HG02840 (cell line): Measurements from ENCODE around the gene TMEM101.
"Not testable (repeated sequence)": the region's sequence is repeated elsewhere in the genome, so short reads cannot be mapped to it uniquely, and the experiment has no call there.

Experiments
- ATAC-seq: cut with Tn5 transposase; IDR thresholded peaks from one replicate; pipeline ENCODE4 v1.9.1; 2021; ENCODE audit warnings: mild to moderate bottlenecking, moderate library complexity, moderate number of reproducible peaks; ENCODE audit not compliant: unreplicated experiment, low FRiP score

TMEM101 gene

GRCh38 chr17:44014437-44015172, at the start of gene TMEM101:
Gene TMEM101 (minus strand): TSS chr17:44014963. CDS start chr17:44014952, 11 bp downstream.
- peak; percentile 67 for ATAC-seq

GRCh38 chr17:44063704-44064639, 49.2 kb upstream of the TMEM101 start:
- no peak for ATAC-seq

- no peak for ATAC-seq
These were observed 48.1 kb upstream of the TMEM101 start for GRCh38 chr17:44062871-44063270.

- ATAC-seq: no peak
These were observed 46.7 kb upstream of the TMEM101 start for GRCh38 chr17:44061446-44061845.

- no peak for ATAC-seq
These were observed 44.5 kb upstream of the TMEM101 start for GRCh38 chr17:44059101-44059892.

- ATAC-seq: no peak
These were observed 38.5 kb upstream of the TMEM101 start for GRCh38 chr17:44053125-44053872.

- no peak for ATAC-seq
These were observed 34.7 kb upstream of the TMEM101 start for GRCh38 chr17:44049294-44050060.

GRCh38 chr17:44046893-44047292, 32.1 kb upstream of the TMEM101 start:
- ATAC-seq: not testable (repeated sequence)

GRCh38 chr17:44045486-44045885, 30.7 kb upstream of the TMEM101 start:
- ATAC-seq: no peak

GRCh38 chr17:44044071-44044470, 29.3 kb upstream of the TMEM101 start:
- ATAC-seq: no peak

GRCh38 chr17:44043272-44043696, 28.5 kb upstream of the TMEM101 start:
- no peak for ATAC-seq

GRCh38 chr17:44039829-44040635, 25.3 kb upstream of the TMEM101 start:
- ATAC-seq: no peak

GRCh38 chr17:44038604-44039011, 23.8 kb upstream of the TMEM101 start:
- no peak for ATAC-seq

GRCh38 chr17:44037471-44037870, 22.7 kb upstream of the TMEM101 start:
- ATAC-seq: no peak

GRCh38 chr17:44034688-44035087, 19.9 kb upstream of the TMEM101 start:
- not testable (repeated sequence) for ATAC-seq

GRCh38 chr17:44033861-44034408, 19.2 kb upstream of the TMEM101 start:
- ATAC-seq: no peak

GRCh38 chr17:44030482-44030881, 15.7 kb upstream of the TMEM101 start:
- ATAC-seq: no peak

GRCh38 chr17:44029736-44030135, 15.0 kb upstream of the TMEM101 start:
- ATAC-seq: no peak
